ENCODE measurements around the gene WRNIP1. TPM values are rescaled to one million over a fixed set of nuclear protein-coding genes. Genes with fewer than 3 reads are reported as not detected.

Gene WRNIP1
- polyA plus RNA-seq, 1 experiment = 26.5 TPM

DNA sequence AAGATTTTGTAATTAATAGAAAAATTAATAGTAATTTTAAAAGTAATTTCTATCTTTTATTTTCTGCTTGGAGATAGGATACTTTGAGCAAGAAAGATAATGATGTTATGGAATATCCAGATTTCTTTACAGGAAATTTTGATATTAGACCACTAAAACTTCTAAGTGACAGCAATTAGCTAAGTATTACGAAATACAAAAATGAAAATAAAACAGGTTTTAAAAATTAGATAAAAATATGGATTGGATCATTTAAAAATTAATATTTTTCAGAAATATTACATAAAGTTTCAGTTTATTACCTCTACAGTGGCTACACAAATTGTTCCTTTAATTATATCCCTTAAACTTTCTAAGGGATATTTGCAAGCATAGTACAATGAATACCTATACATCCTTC lies 10.3 kb upstream of the WRNIP1 start:
- CTCF ChIA-PET = no interaction called here
- no peak overlapping the region for H3K4me3 ChIP-seq (ENCODE audit: low read depth, low read length)
- POLR2A ChIA-PET = no interaction called here
- H3K36me3 ChIP-seq (ENCODE audit: control insufficient read depth, insufficient read depth, low read length) = no peaks in the 10 kb centered on the region
- H3K27me3 ChIP-seq (ENCODE audit: control insufficient read depth, insufficient read depth, low read length) = no peaks in the 10 kb centered on the region
- TF ChIP-seq, protein P1, sequence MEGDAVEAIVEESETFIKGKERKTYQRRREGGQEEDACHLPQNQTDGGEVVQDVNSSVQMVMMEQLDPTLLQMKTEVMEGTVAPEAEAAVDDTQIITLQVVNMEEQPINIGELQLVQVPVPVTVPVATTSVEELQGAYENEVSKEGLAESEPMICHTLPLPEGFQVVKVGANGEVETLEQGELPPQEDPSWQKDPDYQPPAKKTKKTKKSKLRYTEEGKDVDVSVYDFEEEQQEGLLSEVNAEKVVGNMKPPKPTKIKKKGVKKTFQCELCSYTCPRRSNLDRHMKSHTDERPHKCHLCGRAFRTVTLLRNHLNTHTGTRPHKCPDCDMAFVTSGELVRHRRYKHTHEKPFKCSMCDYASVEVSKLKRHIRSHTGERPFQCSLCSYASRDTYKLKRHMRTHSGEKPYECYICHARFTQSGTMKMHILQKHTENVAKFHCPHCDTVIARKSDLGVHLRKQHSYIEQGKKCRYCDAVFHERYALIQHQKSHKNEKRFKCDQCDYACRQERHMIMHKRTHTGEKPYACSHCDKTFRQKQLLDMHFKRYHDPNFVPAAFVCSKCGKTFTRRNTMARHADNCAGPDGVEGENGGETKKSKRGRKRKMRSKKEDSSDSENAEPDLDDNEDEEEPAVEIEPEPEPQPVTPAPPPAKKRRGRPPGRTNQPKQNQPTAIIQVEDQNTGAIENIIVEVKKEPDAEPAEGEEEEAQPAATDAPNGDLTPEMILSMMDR (IDR thresholded peaks at IDR 0.05; ENCODE audit: insufficient read depth, low read depth, low read length) = no peak
- no peak for DNase-seq (ENCODE audit: low read depth)

DNA sequence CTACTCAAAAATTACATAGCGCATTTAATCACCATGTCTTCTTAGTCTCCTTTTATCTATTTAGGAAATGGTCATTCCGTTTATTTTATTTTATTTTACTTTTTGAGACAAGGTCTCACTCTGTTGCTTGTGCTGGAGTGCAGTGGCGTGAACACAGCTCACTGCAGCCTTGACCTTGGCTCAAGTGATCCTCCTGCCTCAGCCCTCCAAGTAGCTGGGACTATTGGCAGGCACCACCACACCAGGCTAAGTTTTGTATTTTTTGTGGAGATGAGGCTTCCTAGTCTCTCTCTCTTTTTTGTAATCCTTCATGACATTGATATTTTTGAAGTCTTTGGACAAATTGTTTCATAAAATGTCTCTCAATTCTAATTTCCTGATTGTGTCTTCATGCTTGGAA lies 9.7 kb upstream of the WRNIP1 start:
- POLR2A ChIA-PET = no interaction called here
- TF ChIP-seq, protein P1 (IDR thresholded peaks at IDR 0.05; ENCODE audit: insufficient read depth, low read depth, low read length) = no peak

DNA sequence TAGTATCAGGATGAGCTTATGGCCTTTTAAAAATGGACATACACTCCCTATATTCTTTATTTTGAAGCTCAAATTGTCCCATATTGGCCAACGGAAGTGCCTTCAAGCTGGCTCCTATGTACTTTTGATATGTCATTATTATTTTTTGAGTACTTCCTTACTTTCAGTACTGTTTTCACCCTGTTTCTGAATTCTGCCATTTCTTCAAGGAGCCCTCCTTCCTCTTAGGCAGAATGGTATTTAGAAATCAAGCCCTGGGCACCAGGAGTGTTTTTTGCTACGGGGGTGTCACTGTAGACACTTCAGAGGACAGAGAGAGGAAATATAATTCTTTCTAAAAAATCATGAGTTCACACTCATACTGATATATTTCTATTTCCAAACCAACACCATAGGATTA lies 9.0 kb upstream of the WRNIP1 start:
- no peaks in the 10 kb centered on the region for H3K36me3 ChIP-seq (ENCODE audit: control insufficient read depth, insufficient read depth, low read length)
- TF ChIP-seq, protein P1 (IDR thresholded peaks at IDR 0.05; ENCODE audit: insufficient read depth, low read depth, low read length) = no peak
- DNase-seq (ENCODE audit: low read depth) = no peak
- ChIA-PET CTCF (interaction anchor here (1.1 to 1.2 kb wide), 2 partner anchors 10 to 18 kb away, joined by 3 read pairs; no protein-coding TSS in a partner anchor), POLR2A (no interaction called here)
- H3K27me3 ChIP-seq (ENCODE audit: control insufficient read depth, insufficient read depth, low read length) = no peaks in the 10 kb centered on the region
- no peak overlapping the region for H3K4me3 ChIP-seq (ENCODE audit: low read depth, low read length)

More for the DNA sequence above, 9.7 kb upstream of the WRNIP1 start:
- H3K27me3 ChIP-seq (ENCODE audit: control insufficient read depth, insufficient read depth, low read length) = no peaks in the 10 kb centered on the region
- CTCF ChIA-PET = interaction anchor here (1.2 kb wide), 1 partner anchor 17 kb away, joined by 3 read pairs; no protein-coding TSS in a partner anchor
- H3K4me3 ChIP-seq (ENCODE audit: low read depth, low read length) = no peak overlapping the region
- no peak for DNase-seq (ENCODE audit: low read depth)
- H3K36me3 ChIP-seq (ENCODE audit: control insufficient read depth, insufficient read depth, low read length) = no peaks in the 10 kb centered on the region

DNA sequence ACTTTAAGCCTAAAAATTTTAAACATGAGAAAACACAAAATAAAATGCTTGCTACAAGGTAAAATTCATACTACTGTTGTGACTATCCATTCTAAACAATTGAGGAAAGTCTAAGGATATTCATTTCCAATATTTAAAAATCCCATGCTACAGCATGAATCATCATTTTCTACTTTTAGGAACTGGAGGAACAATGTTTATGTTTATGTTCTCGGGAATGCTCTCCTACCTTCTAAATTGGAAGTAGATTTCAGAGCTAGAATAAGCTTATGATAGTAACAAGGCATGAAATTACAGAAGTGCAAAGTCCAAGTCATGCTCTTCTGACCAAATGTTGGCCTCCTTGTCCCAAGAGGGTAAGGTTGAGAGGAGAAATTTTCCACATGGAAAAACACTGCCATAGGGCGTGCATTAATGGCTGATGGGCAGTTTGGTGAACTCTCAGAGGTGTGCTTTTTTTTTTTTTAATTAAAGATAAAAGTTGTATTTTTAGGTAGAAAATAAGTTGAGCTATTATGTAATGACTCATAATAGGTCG lies 8.4 kb upstream of the WRNIP1 start:
- POLR2A ChIA-PET = no interaction called here
- Histone ChIP-seq H3K4me3 (ENCODE audit: low read depth, low read length) (no peak overlapping the region), H3K36me3 (ENCODE audit: control insufficient read depth, insufficient read depth, low read length) (no peaks in the 10 kb centered on the region), H3K27me3 (ENCODE audit: control insufficient read depth, insufficient read depth, low read length) (no peaks in the 10 kb centered on the region)
- no peak for DNase-seq (ENCODE audit: low read depth)
- CTCF ChIA-PET = interaction anchor here (1.1 to 1.2 kb wide), 2 partner anchors 9 to 18 kb away, joined by 3 read pairs; no protein-coding TSS in a partner anchor
- TF ChIP-seq, protein P1 (IDR thresholded peaks at IDR 0.05; ENCODE audit: insufficient read depth, low read depth, low read length) = no peak

DNA sequence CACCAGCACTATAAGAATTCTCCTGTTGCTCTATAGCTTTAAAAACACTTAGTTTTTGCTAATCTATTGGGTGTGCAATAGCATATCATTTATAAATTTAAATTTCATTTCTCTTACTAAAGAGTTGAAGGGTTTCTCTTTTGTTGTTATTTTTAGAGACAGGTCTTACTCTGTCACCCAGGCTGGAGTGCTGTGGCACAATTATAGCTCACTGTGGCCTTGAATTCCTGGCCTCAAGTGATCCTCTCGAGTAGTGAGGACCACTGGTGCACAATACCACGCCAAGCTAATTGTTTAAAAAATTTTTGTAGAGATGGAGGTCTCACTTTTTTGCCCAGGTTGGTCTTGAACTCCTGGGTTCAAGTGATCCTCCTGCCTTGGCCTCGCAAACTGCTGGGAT lies 6.2 kb upstream of the WRNIP1 start:
- CTCF ChIA-PET = interaction anchor here (1.2 to 9.5 kb wide), 2 partner anchors 9 to 1162 kb away, joined by 3 to 81 read pairs; partner anchors contain the start of gene MYLK4
- TF ChIP-seq, protein P1 (IDR thresholded peaks at IDR 0.05; ENCODE audit: insufficient read depth, low read depth, low read length) = no peak
- H3K27me3 ChIP-seq (ENCODE audit: control insufficient read depth, insufficient read depth, low read length) = no peaks in the 10 kb centered on the region
- H3K4me3 ChIP-seq (ENCODE audit: low read depth, low read length) = no peak overlapping the region
- no peaks in the 10 kb centered on the region for H3K36me3 ChIP-seq (ENCODE audit: control insufficient read depth, insufficient read depth, low read length)
- DNase-seq (ENCODE audit: low read depth) = no peak
- POLR2A ChIA-PET = no interaction called here
